Right lobe of liver (tissue), 4 donors: ENCODE measurements around the gene GPN1.

Experiments
- POLR2A ChIP-seq: fragments of 450-650 bp; IDR thresholded peaks from one replicate; pipeline ENCODE4 v1.6.1; 2017; ENCODE audit warnings: antibody characterized with exemption, mild to moderate bottlenecking
- TF ChIP-seq, protein P1 (sequence below), 4 donors: fragments of 200-600 bp in 3 of 4; fragments of 450-650 bp in 1 of 4; IDR thresholded peaks; one replicate each; pipeline versions ENCODE4 v1.5.1 to v1.8.0; 2016 to 2022; ENCODE audit warnings: antibody characterized with exemption in 4 of 4, mild to moderate bottlenecking in 2 of 4
- donor health status: DM: no; HTN: no; CAD: no.
- donor health status: DM: no; HTN: no; CAD: no.
- donor health status: DM: no; HTN: yes; CAD: no.

GRCh38 chr2:27690052-27690451 is 61.2 kb downstream of the GPN1 start:
- TF ChIP-seq, protein P1, sequence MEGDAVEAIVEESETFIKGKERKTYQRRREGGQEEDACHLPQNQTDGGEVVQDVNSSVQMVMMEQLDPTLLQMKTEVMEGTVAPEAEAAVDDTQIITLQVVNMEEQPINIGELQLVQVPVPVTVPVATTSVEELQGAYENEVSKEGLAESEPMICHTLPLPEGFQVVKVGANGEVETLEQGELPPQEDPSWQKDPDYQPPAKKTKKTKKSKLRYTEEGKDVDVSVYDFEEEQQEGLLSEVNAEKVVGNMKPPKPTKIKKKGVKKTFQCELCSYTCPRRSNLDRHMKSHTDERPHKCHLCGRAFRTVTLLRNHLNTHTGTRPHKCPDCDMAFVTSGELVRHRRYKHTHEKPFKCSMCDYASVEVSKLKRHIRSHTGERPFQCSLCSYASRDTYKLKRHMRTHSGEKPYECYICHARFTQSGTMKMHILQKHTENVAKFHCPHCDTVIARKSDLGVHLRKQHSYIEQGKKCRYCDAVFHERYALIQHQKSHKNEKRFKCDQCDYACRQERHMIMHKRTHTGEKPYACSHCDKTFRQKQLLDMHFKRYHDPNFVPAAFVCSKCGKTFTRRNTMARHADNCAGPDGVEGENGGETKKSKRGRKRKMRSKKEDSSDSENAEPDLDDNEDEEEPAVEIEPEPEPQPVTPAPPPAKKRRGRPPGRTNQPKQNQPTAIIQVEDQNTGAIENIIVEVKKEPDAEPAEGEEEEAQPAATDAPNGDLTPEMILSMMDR (IDR thresholded peaks at IDR 0.05): no peak
- TF ChIP-seq POLR2A: no peak
